AG04450 (cell line): ENCODE data around the gene IL22RA2. TPM values are rescaled to one million over a fixed set of nuclear protein-coding genes. Genes with fewer than 3 reads are reported as not detected.

Source experiments
- CTCF ChIA-PET: fragments of 300-600, 350-600 bp; formaldehyde crosslinking; extraction: SDS; loops from one replicate; lab custom pipeline; 2022; ENCODE audit warnings: antibody characterized with exemption, inconsistent platforms; lab: Charles Lee
- POLR2A ChIA-PET: fragments of 350-600 bp; formaldehyde crosslinking; extraction: SDS; loops from one replicate; lab custom pipeline; 2021; ENCODE audit warnings: antibody characterized with exemption, inconsistent platforms; lab: Yijun Ruan, JAX
- DNase-seq: peaks from one replicate; pipeline ENCODE4 v3.0.0-alpha.2; 2011; ENCODE audit warnings: low read depth, low spot score
- H3K27ac ChIP-seq: one replicate; pipeline ENCODE4 v1.5.1; 2012; ENCODE audit warnings: low read depth, low read length, control low read depth
- H3K27me3 ChIP-seq: one replicate; pipeline ENCODE4 v1.6.0; 2012; ENCODE audit warnings: low read length; ENCODE audit not compliant: control insufficient read depth, insufficient read depth
- H3K4me3 ChIP-seq: 2 replicates; pipeline ENCODE4 v1.5.1; 2011; ENCODE audit warnings: mild to moderate bottlenecking, low read depth, low read length, control low read depth
- H3K9me3 ChIP-seq: 2 replicates; pipeline ENCODE4 v1.5.1; 2012; ENCODE audit warnings: low read length; ENCODE audit not compliant: control insufficient read depth, insufficient read depth
- CTCF ChIP-seq: IDR thresholded peaks from 2 replicates; pipeline ENCODE4 v1.5.1; 2011; ENCODE audit warnings: low read depth, low read length, control low read depth, inconsistent platforms
- polyA plus RNA-seq: library from polyadenylated mRNA; depleted of rRNA; stranded (reverse); fragments of >200 nt; gene quantifications from 2 replicates; pipeline ENCODE4 v1.2.3, GENCODE V29; 2011

IL22RA2 gene
- polyA plus RNA-seq, 1 experiment = not detected

GRCh38 chr6:137134483-137134882 is 39.0 kb downstream of the IL22RA2 start:
- ChIA-PET CTCF (no interaction called here), POLR2A (no interaction called here)
- TF ChIP-seq CTCF = no peak
- H3K27ac ChIP-seq = no peak overlapping the region
- no peaks in the 10 kb centered on the region for H3K27me3 ChIP-seq
- no peaks in the 10 kb centered on the region for H3K9me3 ChIP-seq
- no peak for DNase-seq
- no peak overlapping the region for H3K4me3 ChIP-seq

GRCh38 chr6:137133122-137133521 is 40.3 kb downstream of the IL22RA2 start:
- POLR2A ChIA-PET = no interaction called here
- DNase-seq = no peak
- Histone ChIP-seq H3K4me3 (no peak overlapping the region), H3K9me3 (no peaks in the 10 kb centered on the region), H3K27ac (no peak overlapping the region), H3K27me3 (no peaks in the 10 kb centered on the region)
- TF ChIP-seq CTCF = no peak
- CTCF ChIA-PET = no interaction called here

DNA sequence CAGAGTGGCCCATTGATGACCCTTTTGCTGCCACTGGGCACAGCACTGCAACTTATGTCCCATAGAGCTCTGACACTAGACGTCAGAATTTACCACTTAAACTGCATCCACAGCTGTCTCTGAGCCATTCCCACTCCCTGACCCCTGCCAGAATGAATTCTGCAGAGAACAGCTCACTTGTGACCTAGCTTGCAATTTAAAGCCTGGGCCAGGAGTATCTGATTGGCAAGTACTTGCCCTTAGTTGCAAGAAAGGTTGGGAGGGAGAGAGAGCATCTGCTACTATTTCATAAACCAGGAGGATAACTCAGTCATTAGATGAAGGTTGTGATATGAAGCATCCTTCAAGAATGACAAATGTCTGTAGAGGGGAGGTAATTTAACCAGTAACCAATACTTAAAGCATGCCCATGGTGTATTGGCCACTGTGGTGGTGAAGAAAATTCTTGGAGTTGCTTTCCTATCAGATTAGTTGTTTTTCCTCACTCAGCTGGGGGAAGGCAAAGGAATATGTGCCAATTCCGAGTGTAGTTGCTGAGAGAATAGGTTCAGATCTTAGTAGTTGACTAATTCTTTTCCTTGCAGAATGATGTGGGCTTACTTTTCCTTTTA is 46.5 kb downstream of the IL22RA2 start:
- CTCF ChIA-PET = no interaction called here
- H3K9me3 ChIP-seq = no peaks in the 10 kb centered on the region
- H3K27me3 ChIP-seq = no peaks in the 10 kb centered on the region
- POLR2A ChIA-PET = no interaction called here
- no peak overlapping the region for H3K4me3 ChIP-seq
- DNase-seq = no peak
- no peak overlapping the region for H3K27ac ChIP-seq
- TF ChIP-seq CTCF = no peak

DNA sequence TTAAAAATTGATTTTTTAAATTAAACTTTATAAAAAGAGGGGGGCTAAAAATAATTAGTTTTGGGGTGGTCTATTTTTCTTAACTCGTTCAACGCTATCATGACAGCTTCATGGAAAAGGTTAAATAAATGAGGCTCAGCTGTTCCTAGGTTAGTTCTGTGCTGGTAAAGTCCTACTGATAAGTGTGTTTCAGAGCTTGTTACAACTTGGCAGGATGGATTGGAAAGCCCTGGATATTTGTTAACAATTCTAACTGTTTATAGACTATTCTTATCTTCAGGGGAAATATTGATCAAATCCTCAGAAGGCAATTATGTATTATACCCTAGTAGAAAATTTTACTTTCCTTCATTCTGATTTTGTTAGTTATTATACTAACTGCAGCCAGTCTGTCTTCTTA is 50.4 kb downstream of the IL22RA2 start:
- Histone ChIP-seq H3K4me3 (no peak overlapping the region), H3K27me3 (no peaks in the 10 kb centered on the region), H3K27ac (no peak overlapping the region), H3K9me3 (no peaks in the 10 kb centered on the region)
- no peak for TF ChIP-seq CTCF
- no peak for DNase-seq
- CTCF ChIA-PET = interaction anchor here (1.2 kb wide), 1 partner anchor 29 kb away, joined by 3 read pairs; no protein-coding TSS in a partner anchor
- POLR2A ChIA-PET = interaction anchor here (0.7 kb wide), 1 partner anchor 526 kb away, joined by 3 read pairs; no protein-coding TSS in a partner anchor

DNA sequence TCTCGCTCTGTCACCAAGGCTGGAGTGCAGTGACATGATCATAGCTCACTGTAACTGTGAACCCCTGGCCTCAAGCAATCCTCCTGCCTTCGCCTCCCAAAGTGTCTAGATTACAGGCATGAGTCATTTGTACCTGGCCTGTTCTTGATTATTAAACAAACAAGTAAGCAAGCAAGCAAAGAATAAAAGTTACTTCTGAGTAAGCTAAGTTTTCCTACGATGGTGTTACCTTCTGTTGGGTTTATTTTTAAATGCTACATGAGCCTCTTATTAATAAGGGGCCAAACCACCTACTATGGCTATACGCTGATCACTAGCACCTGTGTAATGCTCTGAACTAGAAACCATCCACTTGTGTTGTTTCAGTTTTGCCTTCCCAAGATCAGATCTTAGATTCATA is 50.8 kb downstream of the IL22RA2 start:
- Histone ChIP-seq H3K27me3 (no peaks in the 10 kb centered on the region), H3K9me3 (no peaks in the 10 kb centered on the region), H3K4me3 (no peak overlapping the region), H3K27ac (no peak overlapping the region)
- ChIA-PET POLR2A (interaction anchor here (0.7 kb wide), 1 partner anchor 526 kb away, joined by 3 read pairs; no protein-coding TSS in a partner anchor), CTCF (interaction anchor here (1.2 kb wide), 1 partner anchor 29 kb away, joined by 3 read pairs; no protein-coding TSS in a partner anchor)
- DNase-seq = no peak
- TF ChIP-seq CTCF = no peak
